HEK293T (cell line): ENCODE results near the gene PRKAB1.

ENCODE experiments used
- ARNT ChIP-seq: fragments of 450-650 bp; IDR thresholded peaks from 2 replicates; pipeline ENCODE4 v1.6.1; 2017; ENCODE audit warnings: mild to moderate bottlenecking
- CTBP1 ChIP-seq: fragments of 450-650 bp; IDR thresholded peaks from 2 replicates; pipeline ENCODE4 v1.6.1; 2016; ENCODE audit warnings: borderline replicate concordance
- ELF4 ChIP-seq: fragments of 450-650 bp; IDR thresholded peaks from 2 replicates; pipeline ENCODE4 v1.6.1; 2017; ENCODE audit warnings: antibody characterized with exemption
- FOXA1 ChIP-seq: fragments of 450-650 bp; IDR thresholded peaks from 2 replicates; pipeline ENCODE4 v1.6.1; 2016; ENCODE audit warnings: mild to moderate bottlenecking
- FOXK2 ChIP-seq: fragments of 450-650 bp; IDR thresholded peaks from 2 replicates; pipeline ENCODE4 v1.6.1; 2016; ENCODE audit warnings: mild to moderate bottlenecking
- FOXM1 ChIP-seq: fragments of 450-650 bp; IDR thresholded peaks from 2 replicates; pipeline ENCODE4 v1.6.1; 2017; ENCODE audit warnings: mild to moderate bottlenecking, borderline replicate concordance
- HDGF ChIP-seq: fragments of 450-650 bp; IDR thresholded peaks from 2 replicates; pipeline ENCODE4 v1.6.1; 2017; ENCODE audit warnings: antibody characterized with exemption, borderline replicate concordance
- L3MBTL2 ChIP-seq: fragments of 450-650 bp; conservative IDR thresholded peaks from 2 replicates; pipeline ENCODE4 v1.6.1; 2016; ENCODE audit warnings: mild to moderate bottlenecking
- LEF1 ChIP-seq: fragments of 450-650 bp; IDR thresholded peaks from 2 replicates; pipeline ENCODE4 v1.6.1; 2017; ENCODE audit warnings: mild to moderate bottlenecking, borderline replicate concordance
- SP1 ChIP-seq: fragments of 450-650 bp; IDR thresholded peaks from 2 replicates; pipeline ENCODE4 v1.6.1; 2017
- ZNF384 ChIP-seq: fragments of 450-650 bp; IDR thresholded peaks from 2 replicates; pipeline ENCODE4 v1.6.1; 2016
- TF ChIP-seq, protein P1 (sequence below): fragments of 450-650 bp; IDR thresholded peaks from 2 replicates; pipeline ENCODE4 v1.6.1; 2016

DNA sequence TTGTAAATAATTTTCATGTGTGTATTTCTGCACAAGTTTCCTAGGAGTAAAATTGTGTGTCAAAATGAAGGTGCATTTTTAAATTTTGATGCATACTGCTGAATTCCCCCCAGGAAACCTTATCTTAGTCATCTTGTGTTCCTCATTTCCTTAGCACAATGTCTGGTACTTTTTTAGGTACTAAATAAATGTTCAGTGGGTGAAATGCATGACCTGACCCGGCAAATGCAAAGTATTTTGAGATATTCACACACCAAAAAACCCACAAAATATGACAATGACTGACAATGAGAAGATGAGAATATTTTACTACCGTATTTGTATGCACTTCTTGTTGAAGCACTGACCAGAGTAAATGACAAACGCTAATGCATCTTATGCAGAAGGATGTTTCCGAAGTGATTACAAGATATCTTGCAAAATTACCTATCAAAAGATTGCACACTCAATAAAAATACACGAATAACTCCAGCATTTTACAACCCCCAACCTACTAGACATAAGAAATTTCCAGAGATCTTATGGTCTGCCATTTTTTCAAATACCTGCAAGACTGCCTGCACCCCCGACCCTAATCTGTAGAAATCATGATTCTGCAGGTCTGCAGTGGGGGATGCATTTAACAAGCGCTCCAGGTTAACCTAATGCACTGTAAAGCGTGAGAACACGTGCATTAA, 895 bp upstream of the PRKAB1 start:
- TF ChIP-seq FOXK2 (no peak), ZNF384 (no peak), L3MBTL2 (no peak), LEF1 (no peak), ARNT (no peak), FOXA1 (no peak), ELF4 (no peak), SP1 (no peak), HDGF (no peak), CTBP1 (no peak), FOXM1 (no peak)
- TF ChIP-seq, protein P1, sequence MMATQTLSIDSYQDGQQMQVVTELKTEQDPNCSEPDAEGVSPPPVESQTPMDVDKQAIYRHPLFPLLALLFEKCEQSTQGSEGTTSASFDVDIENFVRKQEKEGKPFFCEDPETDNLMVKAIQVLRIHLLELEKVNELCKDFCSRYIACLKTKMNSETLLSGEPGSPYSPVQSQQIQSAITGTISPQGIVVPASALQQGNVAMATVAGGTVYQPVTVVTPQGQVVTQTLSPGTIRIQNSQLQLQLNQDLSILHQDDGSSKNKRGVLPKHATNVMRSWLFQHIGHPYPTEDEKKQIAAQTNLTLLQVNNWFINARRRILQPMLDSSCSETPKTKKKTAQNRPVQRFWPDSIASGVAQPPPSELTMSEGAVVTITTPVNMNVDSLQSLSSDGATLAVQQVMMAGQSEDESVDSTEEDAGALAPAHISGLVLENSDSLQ = no peak
